K562 (cell line): ENCODE results near the gene GIGYF1. TPM values are rescaled to one million over a fixed set of nuclear protein-coding genes. Genes with fewer than 3 reads are reported as not detected.

Experiments used
- HES1 ChIP-seq: fragments of 450-650 bp; IDR thresholded peaks from 2 replicates; pipeline ENCODE4 v1.6.1; 2016; ENCODE audit warnings: low read depth, mild to moderate bottlenecking, moderate library complexity
- MGA ChIP-seq: fragments of 450-650 bp; IDR thresholded peaks from 2 replicates; pipeline ENCODE4 v1.6.1; 2016; ENCODE audit warnings: mild to moderate bottlenecking, moderate library complexity
- MTA2 ChIP-seq: fragments of 450-650 bp; IDR thresholded peaks from 2 replicates; pipeline ENCODE4 v1.6.1; 2016; ENCODE audit warnings: low read depth
- PBX2 ChIP-seq, 2 experiments: IDR thresholded peaks in 1 of 2; conservative IDR thresholded peaks in 1 of 2; 2 replicates each; pipeline ENCODE4 v1.6.1; 2016; ENCODE audit warnings: low read depth in 2 of 2, mild to moderate bottlenecking in 1 of 2, missing compliant biosample characterization in 1 of 2, missing genetic modification characterization in 1 of 2, moderate library complexity in 1 of 2
- PTTG1 ChIP-seq: fragments of 450-650 bp; IDR thresholded peaks from 2 replicates; pipeline ENCODE4 v1.6.1; 2016; ENCODE audit warnings: low read depth, mild to moderate bottlenecking, missing genetic modification characterization, missing compliant biosample characterization
- polyA plus RNA-seq, 8 experiments: library from polyadenylated mRNA; depleted of rRNA in 4 of 8; stranded (reverse) in 5 of 8; unstranded in 3 of 8; fragments of >200 nt; fragmentation: Nextera tagmentation in 2 of 8; fragmentation: Illumina TruSeq in 1 of 8; extraction: Ambion mirVana in 2 of 8; extraction: Trizol in 1 of 8; gene quantifications; 2 replicates each; pipeline versions ENCODE4 v1.2.1 to v1.2.3, GENCODE V29; 2011 to 2014; ENCODE audit warnings: inconsistent platforms in 1 of 8, missing spikeins in 1 of 8
- total RNA-seq, 7 experiments: library from RNA; depleted of rRNA in 6 of 7; stranded (reverse); fragments of >200 nt in 6 of 7; fragmentation: Illumina TruSeq in 2 of 7; extraction: Trizol in 2 of 7; gene quantifications; 2 replicates each; pipeline versions ENCODE4 v1.2.1 to v1.2.3, GENCODE V29; 2011 to 2021; ENCODE audit warnings: low replicate concordance in 1 of 7

The GIGYF1 gene
- total and polyA plus RNA-seq, 9 of the 15 experiments (the other 6 are each of a cell fraction or from before 2014, with no cell fraction given), result 0.56 to 76.2 (median 16.8) TPM

GRCh38 chr7:100705753-100706671, 12.0 kb upstream of the GIGYF1 start, which contains the start of gene POP7 (continued):
- TF ChIP-seq PBX2 (CRISPR knock-in tag; IDR thresholded peaks at IDR 0.05; ENCODE audit: low read depth), result no peak
- TF ChIP-seq PBX2 (tag; conservative IDR thresholded peaks at IDR 0.05; ENCODE audit: low read depth), result no peak
- peak; percentile 87 for TF ChIP-seq MGA
- no peak for TF ChIP-seq PTTG1 (tag)
- 0 out of 2 replicates have a peak, but pooled peaks have one; percentile 10 for TF ChIP-seq MTA2
- 0 out of 2 replicates have a peak, but pooled peaks have one; percentile 16 for TF ChIP-seq HES1
